Skeletal muscle tissue (tissue), 4 donors: ENCODE measurements around the gene CSNK1G3. TPM values are rescaled to one million over a fixed set of nuclear protein-coding genes. Genes with fewer than 3 reads are reported as not detected.
"Not testable (repeated sequence)": the region's sequence is repeated elsewhere in the genome, so short reads cannot be mapped to it uniquely, and the experiment has no call there.

Experiments used
- H3K27ac ChIP-seq: one replicate; pipeline ENCODE4 v1.7.0; 2013; ENCODE audit warnings: mild to moderate bottlenecking, low read depth, low read length, inconsistent platforms
- H3K27me3 ChIP-seq, 3 donors: one replicate each; pipeline ENCODE4 v1.7.0; 2013; ENCODE audit warnings: low read length in 3 of 3; ENCODE audit not compliant: control insufficient read depth in 3 of 3, insufficient read depth in 3 of 3
- H3K36me3 ChIP-seq, 3 donors: one replicate each; pipeline ENCODE4 v1.7.0; 2013; ENCODE audit warnings: low read length in 3 of 3; ENCODE audit not compliant: control insufficient read depth in 3 of 3, insufficient read depth in 3 of 3
- H3K4me1 ChIP-seq, 3 donors: one replicate each; pipeline ENCODE4 v1.7.0; 2013; ENCODE audit warnings: low read length in 3 of 3, mild to moderate bottlenecking in 3 of 3; ENCODE audit not compliant: control insufficient read depth in 3 of 3, insufficient read depth in 3 of 3
- H3K4me3 ChIP-seq, 3 donors: one replicate each; pipeline ENCODE4 v1.7.0; 2013; ENCODE audit warnings: low read length in 3 of 3
- H3K9ac ChIP-seq, 3 donors: one replicate each; pipeline ENCODE4 v1.7.0; 2013; ENCODE audit warnings: low read length in 3 of 3, mild to moderate bottlenecking in 3 of 3, moderate library complexity in 2 of 3, low read depth in 1 of 3
- H3K9me3 ChIP-seq, 3 donors: one replicate each; pipeline ENCODE4 v1.7.0; 2013; ENCODE audit warnings: low read length in 3 of 3; ENCODE audit not compliant: control insufficient read depth in 3 of 3
- total RNA-seq: library from RNA; depleted of rRNA; stranded (reverse); fragments of >200 nt; gene quantifications from one replicate; pipeline ENCODE4 v1.2.3, GENCODE V29; 2014
- donor health status: Osteomylitis.

Gene CSNK1G3
- total RNA-seq, 1 donor from 2014 or later = 111 TPM

DNA sequence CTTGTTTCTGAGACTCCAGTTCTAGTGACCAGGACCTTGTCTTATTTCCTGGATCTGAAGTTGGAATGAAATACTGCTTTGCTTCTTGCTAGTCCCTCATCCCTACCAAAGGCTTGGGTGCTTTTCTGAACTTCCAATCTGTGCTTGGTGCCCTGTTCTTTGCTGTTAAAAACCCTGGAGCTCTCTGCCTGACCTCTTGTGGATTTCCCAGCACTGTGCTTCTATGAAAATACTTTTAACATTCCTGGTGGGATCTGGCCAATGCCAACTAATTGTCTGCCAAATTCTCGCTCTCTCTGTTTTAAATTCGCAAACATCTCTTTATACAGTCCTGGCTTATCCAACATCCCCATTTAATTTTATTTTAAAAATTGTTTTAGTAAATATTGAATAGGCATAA, 26.7 kb upstream of the CSNK1G3 start:
- H3K36me3 ChIP-seq = no peaks in the 10 kb centered on the region
- no peaks in the 10 kb centered on the region for H3K9me3 ChIP-seq
- peaks cover 0 to 3% (median 2%) of the 10 kb centered on the region in 3 donors for H3K27me3 ChIP-seq
- no peak overlapping the region for H3K27ac ChIP-seq
- no peaks in the 10 kb centered on the region for H3K4me1 ChIP-seq
- H3K9ac ChIP-seq = no peak overlapping the region
- H3K4me3 ChIP-seq = no peak overlapping the region

DNA sequence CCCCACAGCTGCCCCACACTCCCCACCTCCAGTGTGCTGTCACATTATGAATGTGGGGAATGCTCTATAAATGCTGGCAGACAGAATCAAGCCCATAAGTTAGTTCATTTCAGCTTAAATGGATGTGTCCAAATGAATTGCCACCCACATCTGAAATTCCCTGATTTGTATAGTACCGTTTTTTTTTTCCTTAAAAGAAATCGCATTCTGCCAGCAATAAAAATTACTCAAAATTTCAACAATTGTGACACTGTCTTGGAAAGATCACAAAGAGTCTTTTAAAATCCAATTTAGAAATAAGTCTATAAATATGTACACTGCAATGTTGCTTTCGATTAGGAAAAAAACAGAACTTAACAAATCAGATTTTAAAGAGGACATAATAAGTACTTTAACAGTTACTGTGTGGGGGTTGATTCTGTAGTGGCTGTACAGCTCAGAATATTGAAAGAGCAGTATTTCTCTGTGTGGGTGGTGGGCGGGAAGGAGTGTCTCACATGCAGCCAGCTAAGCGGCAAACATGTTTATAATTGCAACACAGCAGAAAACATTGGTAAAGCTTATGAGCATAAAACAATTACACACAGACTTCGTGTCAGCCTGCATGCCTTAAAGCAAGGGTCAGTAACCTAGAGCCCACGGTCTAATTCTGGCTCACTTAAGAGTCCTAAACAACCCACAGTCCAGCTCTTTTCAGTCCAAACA, 24.9 kb upstream of the CSNK1G3 start:
- H3K4me3 ChIP-seq = no peak overlapping the region
- H3K4me1 ChIP-seq = no peaks in the 10 kb centered on the region
- H3K27me3 ChIP-seq = peaks cover 0 to 3% (median 2%) of the 10 kb centered on the region in 3 donors
- H3K9me3 ChIP-seq = no peaks in the 10 kb centered on the region
- H3K36me3 ChIP-seq = no peaks in the 10 kb centered on the region
- H3K9ac ChIP-seq = no peak overlapping the region
- H3K27ac ChIP-seq = no peak overlapping the region

DNA sequence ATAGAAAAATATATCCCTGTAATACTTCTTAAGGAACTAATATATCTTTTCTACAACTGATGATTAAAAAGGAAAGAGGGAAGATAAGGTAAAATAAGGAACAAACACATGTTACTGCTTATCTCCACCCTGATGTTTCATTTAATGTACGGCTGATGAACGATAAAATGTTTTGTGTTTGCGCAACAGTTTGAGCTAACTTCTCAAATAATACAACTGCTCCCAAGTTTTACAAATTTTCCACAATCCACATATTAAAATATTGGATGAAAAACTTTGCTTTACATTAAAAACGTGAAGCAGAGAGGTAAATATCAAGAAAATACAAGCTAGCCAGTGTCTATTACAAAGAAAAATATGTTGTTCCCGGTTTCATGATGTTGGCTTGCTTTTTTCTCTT, 21.0 kb upstream of the CSNK1G3 start:
- Histone ChIP-seq H3K4me3 (no peak overlapping the region), H3K9me3 (no peaks in the 10 kb centered on the region), H3K9ac (no peak overlapping the region), H3K36me3 (no peaks in the 10 kb centered on the region), H3K27me3 (peaks cover 0 to 3% (median 0%) of the 10 kb centered on the region in 3 donors), H3K4me1 (no peaks in the 10 kb centered on the region), H3K27ac (no peak overlapping the region)

DNA sequence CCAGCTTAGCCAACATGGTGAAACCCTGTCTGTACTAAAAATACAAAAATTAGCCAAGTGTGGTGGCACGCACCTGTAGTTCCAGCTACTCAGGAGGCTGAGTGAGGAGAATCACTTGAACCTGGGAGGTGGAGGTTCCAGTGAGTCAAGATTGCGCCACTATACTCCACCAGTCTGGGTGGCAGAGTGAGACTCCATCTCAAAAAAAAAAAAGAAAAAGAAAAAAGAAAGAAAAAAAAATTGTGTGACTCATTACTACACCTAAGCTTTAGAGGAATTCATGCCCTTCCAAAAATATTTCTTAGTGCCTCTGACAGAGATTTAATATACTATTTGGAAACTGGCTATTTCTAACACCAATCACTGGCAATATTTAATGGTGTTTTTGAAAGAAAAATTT, 16.8 kb upstream of the CSNK1G3 start:
- not testable (repeated sequence) for H3K27ac ChIP-seq, H3K9me3 ChIP-seq, H3K36me3 ChIP-seq, H3K4me1 ChIP-seq, H3K27me3 ChIP-seq, H3K4me3 ChIP-seq, H3K9ac ChIP-seq

DNA sequence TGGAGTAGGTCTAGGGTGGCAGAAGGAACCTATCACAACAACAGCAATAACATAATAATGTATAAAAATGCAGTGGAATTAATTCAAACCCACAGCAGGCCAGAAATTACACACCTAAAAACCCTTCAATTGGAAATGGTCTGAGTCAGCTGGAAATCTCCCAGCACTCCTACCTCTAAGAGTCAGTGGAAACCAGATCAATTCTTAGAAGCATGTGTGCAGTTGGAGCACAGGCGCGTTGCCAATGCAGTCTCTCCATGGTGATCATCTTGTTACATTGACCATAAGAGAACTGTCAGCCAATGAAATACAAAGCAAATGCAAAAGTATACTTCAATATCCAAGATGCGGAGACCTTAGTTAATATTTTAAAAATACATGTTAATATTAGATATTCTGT, 15.1 kb upstream of the CSNK1G3 start:
- Histone ChIP-seq H3K4me1 (no peaks in the 10 kb centered on the region), H3K9ac (no peak overlapping the region), H3K4me3 (no peak overlapping the region), H3K9me3 (no peaks in the 10 kb centered on the region), H3K27ac (no peak overlapping the region), H3K36me3 (no peaks in the 10 kb centered on the region), H3K27me3 (no peaks in the 10 kb centered on the region)

DNA sequence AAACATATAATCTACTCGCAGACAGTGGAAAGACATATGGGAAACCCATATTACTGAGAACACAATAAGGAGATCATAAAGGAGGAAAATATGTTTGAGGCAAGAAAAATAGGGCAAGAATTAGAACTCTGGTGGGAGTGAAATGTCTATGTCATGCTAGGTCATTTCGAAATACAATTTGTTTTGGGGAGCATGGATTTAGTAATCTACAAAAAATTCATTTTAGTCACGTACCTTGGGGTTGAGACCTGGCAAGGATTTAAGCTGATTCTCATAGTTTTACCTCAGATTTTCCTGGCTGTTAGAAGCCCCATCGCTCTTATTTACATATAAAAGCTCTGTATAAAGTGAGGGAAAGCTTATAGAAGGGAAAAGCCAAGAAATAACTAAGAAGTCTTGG, 11.5 kb upstream of the CSNK1G3 start:
- H3K9ac ChIP-seq = no peak overlapping the region

DNA sequence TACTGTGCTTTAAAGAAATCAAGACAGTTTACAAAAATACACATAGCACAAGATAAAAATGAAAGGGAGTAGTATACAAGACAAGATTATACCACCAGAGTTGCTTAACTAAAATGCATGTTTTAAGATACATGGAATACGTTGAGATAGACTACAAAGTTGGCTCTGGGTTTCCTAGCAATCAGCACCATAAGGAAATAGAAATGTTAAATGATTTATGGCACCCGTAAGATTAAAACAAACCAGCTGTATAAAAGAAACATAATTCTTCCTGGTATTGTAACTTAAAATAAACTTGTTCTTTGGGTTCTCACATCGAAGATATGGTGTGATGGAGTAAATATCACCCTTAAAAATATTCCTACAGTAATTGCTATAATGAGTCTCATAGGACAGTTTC, 9.9 kb upstream of the CSNK1G3 start:
- H3K27me3 ChIP-seq = peaks cover 0 to 4% (median 0%) of the 10 kb centered on the region in 3 donors
- no peaks in the 10 kb centered on the region for H3K4me1 ChIP-seq
- H3K9ac ChIP-seq = no peak overlapping the region
- no peak overlapping the region for H3K4me3 ChIP-seq
- H3K27ac ChIP-seq = no peak overlapping the region
- H3K9me3 ChIP-seq = no peaks in the 10 kb centered on the region
- no peaks in the 10 kb centered on the region for H3K36me3 ChIP-seq

More for the DNA sequence above, 11.5 kb upstream of the CSNK1G3 start:
- no peak overlapping the region for H3K4me3 ChIP-seq
- no peaks in the 10 kb centered on the region for H3K4me1 ChIP-seq
- H3K27me3 ChIP-seq = peaks cover 0 to under 1% (median 0%) of the 10 kb centered on the region in 3 donors
- H3K9me3 ChIP-seq = no peaks in the 10 kb centered on the region
- H3K36me3 ChIP-seq = no peaks in the 10 kb centered on the region
- H3K27ac ChIP-seq = no peak overlapping the region

DNA sequence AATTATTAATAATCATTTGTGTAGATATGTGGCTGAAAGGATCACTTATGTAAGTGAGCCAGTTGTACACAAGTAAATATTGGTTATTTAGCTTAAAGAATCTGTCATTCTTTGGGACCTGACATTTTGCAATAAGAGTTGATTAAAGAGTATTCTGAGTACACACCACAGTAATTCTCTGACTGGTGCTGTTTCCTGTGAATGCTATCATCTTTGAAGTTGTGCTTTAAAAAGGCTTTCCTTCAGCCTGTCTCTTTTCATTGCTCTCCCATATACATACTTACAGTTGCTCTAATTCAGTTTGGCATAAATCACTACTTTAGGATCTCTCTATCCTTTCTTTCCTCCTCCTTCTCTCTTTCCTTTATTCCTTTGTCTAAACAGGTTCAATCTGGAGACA, 8.7 kb upstream of the CSNK1G3 start:
- H3K27me3 ChIP-seq = peaks cover 0 to 4% (median 0%) of the 10 kb centered on the region in 3 donors
- H3K36me3 ChIP-seq = no peaks in the 10 kb centered on the region
- H3K4me1 ChIP-seq = no peaks in the 10 kb centered on the region
- no peak overlapping the region for H3K9ac ChIP-seq
- H3K9me3 ChIP-seq = no peaks in the 10 kb centered on the region
- H3K27ac ChIP-seq = no peak overlapping the region
- no peak overlapping the region for H3K4me3 ChIP-seq

DNA sequence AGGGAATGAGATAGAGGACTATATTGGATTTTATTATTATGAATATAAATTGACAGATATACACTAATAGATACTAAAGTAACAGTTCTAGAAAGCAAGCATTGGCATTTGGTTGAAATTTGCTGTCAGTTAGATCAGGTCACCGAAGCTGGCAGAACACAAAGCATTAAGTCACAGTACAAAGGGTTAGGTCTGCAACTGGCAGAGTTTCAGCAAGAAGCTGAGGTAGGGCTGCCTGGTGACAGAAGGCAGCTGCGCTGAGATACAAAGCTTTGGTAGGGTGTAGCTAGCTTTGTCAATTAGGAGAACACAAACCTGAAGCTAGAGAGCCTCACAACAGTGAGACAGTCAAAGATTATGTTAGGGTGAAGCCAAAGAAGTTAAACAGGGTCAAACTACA, 6.3 kb upstream of the CSNK1G3 start:
- H3K27ac ChIP-seq = no peak overlapping the region
- no peak overlapping the region for H3K9ac ChIP-seq
- H3K4me1 ChIP-seq = no peaks in the 10 kb centered on the region
- H3K36me3 ChIP-seq = no peaks in the 10 kb centered on the region
- H3K27me3 ChIP-seq = peaks cover 0 to 4% (median 0%) of the 10 kb centered on the region in 3 donors
- no peak overlapping the region for H3K4me3 ChIP-seq
- H3K9me3 ChIP-seq = no peaks in the 10 kb centered on the region

DNA sequence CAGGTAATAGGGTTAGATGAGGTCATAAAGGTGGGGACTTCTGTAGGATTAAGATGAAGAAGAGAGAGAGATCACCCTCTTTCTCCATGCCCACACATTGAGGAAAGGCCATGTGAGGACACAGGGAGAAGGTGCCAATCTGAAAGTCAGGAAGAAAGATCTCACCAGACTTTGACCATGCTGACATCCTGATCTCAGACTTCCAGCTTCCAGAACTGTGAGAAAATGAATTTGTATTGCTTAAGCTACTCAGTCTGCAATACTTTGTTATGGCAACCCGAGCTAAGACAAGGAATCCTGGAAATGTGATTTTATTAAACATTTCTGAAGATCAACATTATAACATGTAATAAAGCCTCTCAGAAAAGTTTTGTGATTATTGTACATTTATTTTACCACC, 3.5 kb upstream of the CSNK1G3 start:
- Histone ChIP-seq H3K36me3 (no peaks in the 10 kb centered on the region), H3K27me3 (peaks cover 0 to 4% (median 0%) of the 10 kb centered on the region in 3 donors), H3K4me1 (peaks cover 5 to 11% (median 5%) of the 10 kb centered on the region in 3 donors), H3K9ac (no peak overlapping the region), H3K9me3 (no peaks in the 10 kb centered on the region), H3K4me3 (no peak overlapping the region), H3K27ac (peak overlapping the region; percentile 72)
